GM12873 (cell line): Measurements from ENCODE around the gene PRMT5.

Source experiments
- TF ChIP-seq, protein P1 (sequence below): IDR thresholded peaks from 2 replicates; pipeline ENCODE4 v1.5.1; 2012; ENCODE audit warnings: low read depth, mild to moderate bottlenecking, moderate library complexity, low read length, control low read depth; ENCODE audit not compliant: insufficient read depth; ENCODE audit errors: missing control alignments

PRMT5 gene

DNA sequence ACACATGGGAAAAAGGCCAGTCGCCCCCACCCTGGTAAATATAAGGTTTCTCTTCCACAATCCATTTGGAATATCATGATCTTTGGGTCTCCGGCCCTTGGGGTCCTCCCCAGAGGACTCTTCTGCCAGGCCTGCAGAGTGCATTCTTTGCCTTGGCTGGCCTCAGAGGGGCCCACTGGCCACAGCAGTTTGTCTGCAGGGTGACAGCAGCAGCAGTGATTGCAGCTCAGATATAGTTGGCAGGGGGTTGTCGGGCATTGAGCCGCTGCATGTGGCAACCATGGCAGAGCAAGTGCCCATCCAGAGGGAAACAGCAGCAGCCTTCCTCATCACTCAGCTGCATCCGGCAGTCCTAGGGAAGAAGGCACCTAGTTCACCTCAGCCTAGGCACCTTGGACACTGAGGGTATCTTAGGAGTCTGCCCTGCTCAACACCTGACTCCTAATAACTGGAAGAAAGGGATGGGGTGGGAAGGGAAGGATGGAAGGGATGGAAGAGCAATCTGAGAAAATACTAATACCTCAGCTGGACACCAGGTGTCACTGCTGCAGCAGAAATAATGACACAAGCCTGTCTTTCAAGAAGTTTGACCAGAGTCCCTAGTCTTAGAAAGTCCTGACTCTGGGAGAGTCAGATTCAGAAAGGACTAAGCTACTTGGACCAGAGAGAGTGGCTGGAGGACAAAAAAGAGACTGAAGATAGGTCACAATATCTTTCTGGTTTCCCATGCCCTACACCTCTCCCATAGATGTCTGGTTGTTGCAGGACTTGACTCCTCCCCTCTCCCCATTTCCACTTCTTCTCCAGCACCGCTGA lies 44.2 kb upstream of the PRMT5 start:
- TF ChIP-seq, protein P1, sequence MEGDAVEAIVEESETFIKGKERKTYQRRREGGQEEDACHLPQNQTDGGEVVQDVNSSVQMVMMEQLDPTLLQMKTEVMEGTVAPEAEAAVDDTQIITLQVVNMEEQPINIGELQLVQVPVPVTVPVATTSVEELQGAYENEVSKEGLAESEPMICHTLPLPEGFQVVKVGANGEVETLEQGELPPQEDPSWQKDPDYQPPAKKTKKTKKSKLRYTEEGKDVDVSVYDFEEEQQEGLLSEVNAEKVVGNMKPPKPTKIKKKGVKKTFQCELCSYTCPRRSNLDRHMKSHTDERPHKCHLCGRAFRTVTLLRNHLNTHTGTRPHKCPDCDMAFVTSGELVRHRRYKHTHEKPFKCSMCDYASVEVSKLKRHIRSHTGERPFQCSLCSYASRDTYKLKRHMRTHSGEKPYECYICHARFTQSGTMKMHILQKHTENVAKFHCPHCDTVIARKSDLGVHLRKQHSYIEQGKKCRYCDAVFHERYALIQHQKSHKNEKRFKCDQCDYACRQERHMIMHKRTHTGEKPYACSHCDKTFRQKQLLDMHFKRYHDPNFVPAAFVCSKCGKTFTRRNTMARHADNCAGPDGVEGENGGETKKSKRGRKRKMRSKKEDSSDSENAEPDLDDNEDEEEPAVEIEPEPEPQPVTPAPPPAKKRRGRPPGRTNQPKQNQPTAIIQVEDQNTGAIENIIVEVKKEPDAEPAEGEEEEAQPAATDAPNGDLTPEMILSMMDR, result peak; percentile 77

DNA sequence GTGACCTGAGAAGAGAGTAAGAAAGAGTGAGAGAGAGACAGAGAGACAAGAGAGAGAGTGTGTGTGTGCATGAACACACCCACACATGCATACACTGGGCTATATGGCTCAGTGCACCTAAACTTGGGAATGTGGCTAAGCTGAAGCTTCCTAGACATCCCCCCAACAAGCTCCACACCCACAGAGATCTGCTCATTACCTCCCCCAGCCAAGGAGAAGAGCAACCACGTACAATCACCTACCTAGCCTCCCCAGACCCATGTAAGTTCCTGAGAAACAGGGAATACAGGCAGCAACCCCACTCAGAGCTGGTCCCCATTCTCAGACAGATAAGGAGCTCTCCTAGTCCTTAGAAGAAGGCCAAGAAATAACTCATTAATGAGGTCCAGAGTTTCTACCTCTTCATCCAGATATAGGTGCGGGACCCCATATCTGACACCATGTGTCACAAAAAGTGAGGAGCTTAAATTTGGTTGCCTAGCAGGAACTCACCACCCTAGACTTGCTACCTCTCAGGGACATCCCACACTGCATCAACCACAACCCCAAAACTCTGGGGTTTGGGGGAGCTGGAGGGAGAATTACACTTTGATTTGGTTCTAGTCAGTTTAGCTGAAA lies 43.2 kb upstream of the PRMT5 start:
- TF ChIP-seq, protein P1, result no peak

DNA sequence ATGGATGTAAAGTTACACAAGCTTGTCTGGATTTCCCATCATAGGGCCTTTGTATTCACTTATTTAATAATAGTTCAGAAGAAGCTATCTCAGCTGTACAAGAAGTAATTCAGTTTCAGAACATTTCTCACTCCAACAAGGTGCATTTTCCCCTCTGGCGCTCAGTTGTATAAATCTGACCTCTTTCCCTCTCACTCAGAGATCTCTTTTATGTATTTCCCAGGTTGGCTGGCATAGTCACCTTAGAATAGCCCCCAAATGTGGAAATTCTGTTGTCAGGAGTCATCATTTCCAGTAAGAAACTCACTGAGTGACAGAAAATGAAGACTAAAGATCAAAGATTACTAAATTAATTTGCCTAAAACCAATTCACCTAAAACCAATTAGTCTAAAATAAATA lies 42.0 kb upstream of the PRMT5 start:
- TF ChIP-seq, protein P1, result no peak

DNA sequence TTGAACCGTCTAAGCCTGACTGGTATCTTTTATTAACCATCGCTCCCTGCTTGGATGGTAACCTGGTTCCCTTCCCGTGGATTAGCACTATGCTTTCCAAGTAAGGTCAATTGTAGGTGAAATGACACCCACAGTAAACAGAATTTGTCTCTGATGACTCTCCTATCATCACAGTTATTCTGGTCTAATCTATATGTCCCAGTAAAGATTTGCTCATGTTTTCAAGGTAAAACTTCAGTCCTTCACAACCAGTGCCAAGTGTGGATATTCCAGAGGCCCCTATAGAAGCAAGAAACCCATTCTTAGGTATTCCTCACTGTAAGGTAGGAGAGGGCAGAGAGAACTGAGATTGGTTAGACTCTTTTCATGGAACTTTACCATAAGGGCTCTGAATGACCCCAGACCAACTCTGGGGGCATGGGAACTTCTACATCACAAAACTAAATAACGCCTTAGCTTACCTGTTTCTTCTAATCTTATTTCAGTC lies 37.6 kb upstream of the PRMT5 start:
- TF ChIP-seq, protein P1, result no peak

DNA sequence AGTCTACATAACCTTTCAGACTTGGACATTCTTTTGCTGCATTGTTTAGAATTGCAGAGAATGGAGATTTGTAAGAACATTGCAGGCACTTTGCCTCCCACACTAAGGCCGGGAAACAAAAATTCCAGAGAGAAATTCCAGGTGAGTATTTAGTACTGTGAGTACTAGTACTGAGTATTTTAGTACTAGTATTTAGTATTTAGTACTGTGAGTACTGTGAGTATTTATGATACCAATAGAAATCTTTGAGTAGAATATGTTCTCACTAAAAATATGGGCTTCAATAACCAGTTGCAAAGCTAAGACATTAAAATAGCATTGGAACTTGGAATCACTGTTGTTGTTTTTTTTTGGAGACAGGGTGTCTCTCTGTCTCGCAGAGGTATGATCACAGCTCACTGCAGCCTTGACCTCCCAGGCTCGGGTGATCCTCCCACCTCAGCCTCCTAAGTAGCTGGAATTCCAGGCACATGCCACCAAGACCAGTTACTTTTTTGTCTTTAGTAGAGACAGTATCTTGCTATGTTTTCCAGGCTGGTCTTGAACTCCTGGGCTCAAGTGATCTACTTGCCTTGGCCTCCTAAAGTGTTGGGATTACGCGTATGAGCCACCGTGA lies 33.0 kb upstream of the PRMT5 start:
- TF ChIP-seq, protein P1, result no peak

DNA sequence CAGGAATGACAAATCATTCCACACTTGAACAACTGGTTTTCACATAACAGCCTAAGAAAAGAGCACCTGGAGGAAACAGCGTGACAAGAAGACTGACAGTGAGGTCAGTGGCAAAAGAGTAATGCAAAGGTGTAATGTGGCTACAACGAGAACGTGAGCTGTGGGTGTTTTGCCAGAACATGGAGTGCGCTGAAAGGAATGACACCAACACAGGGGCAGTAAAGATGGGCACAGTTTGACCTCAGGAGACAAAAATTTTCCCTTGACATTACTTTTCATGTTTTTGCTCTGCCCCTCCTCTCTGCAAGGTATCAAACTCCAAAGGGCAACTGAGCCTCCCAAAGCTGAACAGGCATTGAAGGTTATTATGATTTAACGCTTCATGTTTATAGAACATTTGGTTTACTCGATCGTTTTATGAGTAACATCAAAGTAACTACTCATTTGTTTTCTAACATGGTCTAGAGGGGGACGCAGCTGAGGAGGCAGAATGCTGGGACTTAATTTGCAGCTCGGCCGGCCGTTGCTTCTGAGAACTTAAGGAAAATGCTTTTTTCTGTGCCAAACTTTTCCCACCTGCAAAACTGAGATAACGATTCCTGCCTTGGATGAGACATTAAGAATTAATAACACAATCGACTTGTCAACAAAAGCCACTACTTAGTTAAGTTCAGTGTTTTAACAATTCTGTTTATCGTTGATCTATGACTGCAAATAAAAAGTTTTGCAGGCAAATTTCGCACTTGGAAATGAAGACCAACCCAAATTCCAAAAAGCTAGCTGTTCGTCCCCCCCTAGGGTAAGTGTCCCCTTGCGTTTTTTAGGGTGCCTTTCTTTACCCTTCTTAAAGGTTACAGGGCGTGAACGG lies 26.8 kb upstream of the PRMT5 start:
- TF ChIP-seq, protein P1, result no peak
